NT2/D1 (cell line): Measurements from ENCODE around the gene LYSMD2.

ENCODE experiments used
- DNase-seq: peaks from one replicate; pipeline ENCODE4 v3.0.0-alpha.2; 2011; ENCODE audit warnings: low read depth, low spot score
- H3K27me3 ChIP-seq: 2 replicates; pipeline ENCODE4 v1.6.0; 2011; ENCODE audit warnings: mild to moderate bottlenecking; ENCODE audit not compliant: insufficient read length, insufficient read depth
- H3K36me3 ChIP-seq: 2 replicates; pipeline ENCODE4 v1.6.1; 2011; ENCODE audit warnings: mild to moderate bottlenecking, low read length, mixed read lengths; ENCODE audit not compliant: insufficient read depth, insufficient read length
- H3K4me1 ChIP-seq: 2 replicates; pipeline ENCODE4 v1.5.1; 2011; ENCODE audit not compliant: insufficient read depth, insufficient read length
- H3K4me3 ChIP-seq: 2 replicates; pipeline ENCODE4 v1.5.1; 2011; ENCODE audit warnings: low read depth; ENCODE audit not compliant: insufficient read length
- H3K9ac ChIP-seq: 2 replicates; pipeline ENCODE4 v1.6.0; 2011; ENCODE audit warnings: low read depth; ENCODE audit not compliant: insufficient read length
- H3K9me3 ChIP-seq: 2 replicates; pipeline ENCODE4 v1.5.1; 2011; ENCODE audit warnings: mild to moderate bottlenecking, low read length; ENCODE audit not compliant: insufficient read depth
- SUZ12 ChIP-seq: IDR thresholded peaks from 2 replicates; pipeline ENCODE4 v1.6.1; 2011; ENCODE audit not compliant: insufficient read length, insufficient read depth; ENCODE audit errors: extremely low read depth
- YY1 ChIP-seq: IDR thresholded peaks from 2 replicates; pipeline ENCODE4 v1.6.1; 2011; ENCODE audit not compliant: insufficient read length, insufficient read depth
- ZNF274 ChIP-seq: IDR thresholded peaks from 2 replicates; pipeline ENCODE4 v1.6.1; 2011; ENCODE audit warnings: mild to moderate bottlenecking, low read depth, low read length

The LYSMD2 gene

DNA sequence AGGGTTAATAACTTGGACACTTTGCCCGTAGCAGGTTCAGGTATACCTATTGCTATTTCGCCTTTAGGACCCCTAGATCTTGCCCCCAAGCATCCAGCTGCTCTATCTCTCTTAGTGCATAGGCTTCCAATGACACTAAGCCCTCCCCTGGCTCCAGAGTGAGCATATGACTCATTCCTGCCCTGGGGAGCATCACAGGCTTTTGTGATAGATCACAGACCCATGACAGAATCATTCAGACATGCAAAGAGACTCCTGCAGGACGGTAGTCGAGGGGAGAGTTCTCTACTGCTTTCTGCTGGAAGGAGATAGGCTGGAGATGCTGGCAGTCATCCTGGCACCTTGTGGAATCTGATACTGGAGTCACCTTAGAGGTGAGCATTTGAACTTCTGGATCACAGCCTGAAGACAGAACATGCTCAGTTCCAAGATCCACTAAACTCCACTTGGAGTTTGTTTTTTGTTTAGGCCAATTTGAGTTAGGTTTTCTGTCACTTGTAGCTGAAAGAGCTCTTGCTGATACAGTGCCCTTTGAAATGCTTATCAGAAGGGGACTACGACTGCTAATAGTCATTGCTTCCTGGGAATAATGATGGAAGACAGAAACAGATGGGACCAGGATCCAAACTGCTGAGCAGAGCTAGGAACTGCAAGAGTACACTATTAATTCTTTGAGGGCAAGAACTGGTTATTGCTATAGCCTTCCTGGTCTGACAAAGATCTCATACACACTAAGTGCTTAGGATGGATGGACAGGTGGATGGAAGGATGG, 11.0 kb downstream of the LYSMD2 start:
- H3K27me3 ChIP-seq = no peaks in the 10 kb centered on the region
- no peak overlapping the region for H3K4me3 ChIP-seq
- peak; percentile 84 for DNase-seq
- H3K4me1 ChIP-seq = peaks cover 3% of the 10 kb centered on the region
- TF ChIP-seq SUZ12 = no peak
- no peak for TF ChIP-seq YY1
- no peak for TF ChIP-seq ZNF274
- no peaks in the 10 kb centered on the region for H3K36me3 ChIP-seq
- no peaks in the 10 kb centered on the region for H3K9me3 ChIP-seq
- no peak overlapping the region for H3K9ac ChIP-seq

DNA sequence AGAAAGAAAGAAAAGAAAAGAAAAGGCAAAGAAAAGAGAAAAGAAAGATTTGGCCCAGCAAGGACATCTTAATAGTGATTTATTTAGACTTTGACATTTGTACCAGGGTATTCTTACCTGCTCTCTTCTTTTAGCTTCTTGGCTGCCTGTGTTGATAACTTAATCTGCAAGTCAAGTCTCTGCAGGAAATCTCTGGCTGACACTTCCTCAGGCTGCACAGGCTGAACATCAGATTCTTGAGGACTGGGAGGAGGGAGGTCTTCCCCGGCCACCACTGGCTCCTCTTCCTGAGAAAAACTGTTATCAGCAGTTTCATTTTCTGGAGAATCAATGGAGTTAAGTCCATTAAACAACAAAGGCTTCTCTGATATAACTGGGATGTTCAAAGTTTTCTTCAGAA, 12.8 kb downstream of the LYSMD2 start:
- TF ChIP-seq SUZ12 (no peak), YY1 (no peak), ZNF274 (no peak)
- H3K36me3 ChIP-seq = no peaks in the 10 kb centered on the region
- no peak overlapping the region for H3K4me3 ChIP-seq
- H3K9me3 ChIP-seq = no peaks in the 10 kb centered on the region; the same call in 1 of the 2 replicates
- no peak overlapping the region for H3K9ac ChIP-seq
- peaks cover 3% of the 10 kb centered on the region for H3K4me1 ChIP-seq
- DNase-seq = no peak
- no peaks in the 10 kb centered on the region for H3K27me3 ChIP-seq

DNA sequence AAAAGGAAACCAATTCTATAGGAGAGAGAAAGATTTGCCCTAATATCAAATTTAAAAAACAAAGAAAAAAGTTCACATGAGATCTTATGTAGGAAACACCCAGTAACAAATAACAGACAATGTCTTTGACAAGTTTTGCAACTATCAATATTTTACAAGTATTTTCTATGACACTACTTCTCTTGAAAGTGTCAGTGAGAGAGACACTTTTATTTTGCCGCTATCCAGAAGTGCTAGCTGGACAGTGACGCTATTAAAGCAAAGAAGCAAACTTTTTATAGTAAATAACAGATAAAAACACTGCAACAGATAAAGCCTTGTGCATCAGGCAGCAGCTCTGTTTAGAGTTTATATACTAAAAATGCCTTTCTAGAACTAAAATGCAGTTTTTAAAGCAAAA, 13.3 kb downstream of the LYSMD2 start:
- no peaks in the 10 kb centered on the region; the same call in 1 of the 2 replicates for H3K9me3 ChIP-seq
- H3K27me3 ChIP-seq = no peaks in the 10 kb centered on the region
- no peak for DNase-seq
- no peak for TF ChIP-seq ZNF274
- TF ChIP-seq YY1 = no peak
- no peak for TF ChIP-seq SUZ12
- H3K4me3 ChIP-seq = no peak overlapping the region
- no peak overlapping the region for H3K9ac ChIP-seq
- no peaks in the 10 kb centered on the region for H3K36me3 ChIP-seq
- H3K4me1 ChIP-seq = peaks cover 3% of the 10 kb centered on the region

DNA sequence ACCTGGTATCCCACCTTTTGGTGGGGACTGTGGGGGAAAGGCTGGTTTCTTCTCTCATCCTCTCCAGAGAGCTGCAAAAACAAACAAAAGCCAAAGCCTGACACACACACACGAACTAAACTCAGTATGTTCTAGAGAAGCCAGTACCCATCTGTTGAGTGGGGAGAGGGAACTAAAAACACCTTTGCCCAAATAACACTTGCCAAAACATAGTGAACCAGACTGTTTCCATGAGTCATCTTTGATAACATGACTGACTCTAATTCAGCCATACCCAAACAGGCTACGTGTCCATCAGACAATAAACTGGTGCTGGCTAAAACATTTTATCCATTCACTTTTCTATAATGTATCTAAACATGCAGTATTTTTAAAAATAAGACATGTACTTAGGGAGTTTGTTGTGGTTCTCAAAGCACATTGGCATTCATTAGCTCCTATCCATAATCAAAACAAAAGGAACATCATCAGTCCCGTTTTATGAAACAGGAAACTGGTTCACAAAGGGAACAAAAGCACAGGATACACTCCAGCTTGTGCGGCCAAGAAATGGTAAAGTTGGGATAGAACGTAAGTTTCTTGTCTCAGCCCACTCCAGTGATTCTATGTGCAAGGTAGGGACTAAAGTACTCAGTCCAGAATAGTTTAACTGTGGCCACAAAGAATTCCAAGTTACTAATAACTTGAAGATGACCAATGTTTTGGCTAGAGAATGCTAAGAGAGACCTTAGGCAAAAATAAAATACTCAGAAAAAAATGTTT, 16.1 kb downstream of the LYSMD2 start:
- no peak for DNase-seq

DNA sequence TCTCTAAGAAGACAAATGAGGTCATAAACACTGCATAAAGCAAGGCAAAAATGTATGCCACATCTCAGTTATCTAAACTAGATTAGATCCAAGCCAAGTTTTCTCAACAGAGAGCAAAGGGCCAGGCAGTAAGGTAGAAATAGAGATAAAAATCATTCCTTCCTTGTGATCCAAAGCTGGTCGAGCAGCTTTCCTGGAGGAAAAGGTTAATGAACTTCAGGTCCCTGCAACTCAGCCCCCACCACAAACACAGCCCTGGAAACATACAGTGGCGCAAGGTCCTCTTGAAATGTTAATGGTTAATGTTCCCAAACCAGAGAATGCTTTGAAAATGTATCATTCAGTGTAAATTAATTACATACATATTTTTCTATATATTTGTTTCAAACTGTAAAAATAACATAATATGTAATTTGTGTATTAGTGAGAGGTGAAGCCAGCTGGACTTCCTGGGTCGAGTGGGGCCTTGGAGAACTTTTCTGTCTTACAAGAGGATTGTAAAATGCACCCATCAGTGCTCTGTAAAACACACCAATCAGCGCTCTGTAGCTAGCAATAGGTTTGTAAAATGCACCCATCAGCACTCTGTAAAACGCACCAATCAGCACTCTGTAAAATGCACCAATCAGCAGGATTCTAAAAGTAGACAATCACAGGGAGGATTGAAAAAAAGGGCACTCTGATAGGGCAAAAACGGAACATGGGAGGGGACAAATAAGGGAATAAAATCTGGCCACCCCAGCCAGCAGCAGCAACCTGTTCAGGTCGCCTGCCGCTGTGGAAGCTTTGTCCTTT, 17.1 kb downstream of the LYSMD2 start:
- no peak overlapping the region for H3K9ac ChIP-seq
- H3K4me1 ChIP-seq = no peaks in the 10 kb centered on the region
- DNase-seq = no peak
- no peaks in the 10 kb centered on the region for H3K27me3 ChIP-seq
- no peak overlapping the region for H3K4me3 ChIP-seq
- H3K9me3 ChIP-seq = no peaks in the 10 kb centered on the region; the same call in 1 of the 2 replicates
- no peak for TF ChIP-seq YY1
- TF ChIP-seq SUZ12 = no peak
- TF ChIP-seq ZNF274 = no peak
- H3K36me3 ChIP-seq = no peaks in the 10 kb centered on the region

More for the DNA sequence above, 16.1 kb downstream of the LYSMD2 start:
- H3K27me3 ChIP-seq = no peaks in the 10 kb centered on the region
- no peak overlapping the region for H3K9ac ChIP-seq
- H3K9me3 ChIP-seq = no peaks in the 10 kb centered on the region; the same call in 1 of the 2 replicates
- TF ChIP-seq ZNF274 (no peak), SUZ12 (no peak), YY1 (no peak)
- H3K36me3 ChIP-seq = no peaks in the 10 kb centered on the region
- no peaks in the 10 kb centered on the region for H3K4me1 ChIP-seq
- no peak overlapping the region for H3K4me3 ChIP-seq

DNA sequence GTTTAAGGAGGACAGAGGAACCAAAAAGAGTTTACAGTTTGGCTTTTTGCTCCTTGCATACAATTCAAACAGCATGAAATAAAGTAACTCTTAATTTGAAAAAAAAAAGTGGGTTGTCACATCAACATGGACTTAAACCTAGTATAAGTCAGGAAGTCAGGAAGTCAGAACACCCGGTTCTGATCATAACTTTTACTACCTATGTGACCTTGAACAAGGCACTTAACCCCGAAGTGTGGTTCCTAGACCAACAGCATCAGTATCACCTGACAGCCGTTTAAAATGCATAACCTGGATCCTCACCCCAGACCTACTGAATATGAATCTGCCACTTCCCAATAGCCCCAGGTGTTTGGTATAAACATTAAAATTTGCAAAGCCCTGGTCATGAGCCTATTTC, 18.7 kb downstream of the LYSMD2 start:
- no peaks in the 10 kb centered on the region for H3K27me3 ChIP-seq
- DNase-seq = no peak
- no peak overlapping the region for H3K4me3 ChIP-seq
- TF ChIP-seq SUZ12 (no peak), YY1 (no peak), ZNF274 (no peak)
- H3K9ac ChIP-seq = no peak overlapping the region
- no peaks in the 10 kb centered on the region; the same call in 1 of the 2 replicates for H3K9me3 ChIP-seq
- H3K4me1 ChIP-seq = no peaks in the 10 kb centered on the region
- H3K36me3 ChIP-seq = no peaks in the 10 kb centered on the region
